NK-92 treated with Interleukin-12 subunit alpha and Interleukin-12 subunit beta, amount 100 ng/mL, for 24 hours (cell line): Measurements from ENCODE around the gene CDH5.

ENCODE experiments used
- DNase-seq: peaks from one replicate; lab custom pipeline; 2025; lab: John Stamatoyannopoulos, UW

Gene CDH5

GRCh38 chr16:66373667-66374066 lies 7.2 kb downstream of the CDH5 start:
- DNase-seq: no peak

GRCh38 chr16:66374176-66374575 lies 7.7 kb downstream of the CDH5 start:
- no peak for DNase-seq

GRCh38 chr16:66375451-66375850 lies 9.0 kb downstream of the CDH5 start:
- DNase-seq: no peak

- no peak for DNase-seq
Observed at GRCh38 chr16:66376114-66376513, 9.6 kb downstream of the CDH5 start.

DNA sequence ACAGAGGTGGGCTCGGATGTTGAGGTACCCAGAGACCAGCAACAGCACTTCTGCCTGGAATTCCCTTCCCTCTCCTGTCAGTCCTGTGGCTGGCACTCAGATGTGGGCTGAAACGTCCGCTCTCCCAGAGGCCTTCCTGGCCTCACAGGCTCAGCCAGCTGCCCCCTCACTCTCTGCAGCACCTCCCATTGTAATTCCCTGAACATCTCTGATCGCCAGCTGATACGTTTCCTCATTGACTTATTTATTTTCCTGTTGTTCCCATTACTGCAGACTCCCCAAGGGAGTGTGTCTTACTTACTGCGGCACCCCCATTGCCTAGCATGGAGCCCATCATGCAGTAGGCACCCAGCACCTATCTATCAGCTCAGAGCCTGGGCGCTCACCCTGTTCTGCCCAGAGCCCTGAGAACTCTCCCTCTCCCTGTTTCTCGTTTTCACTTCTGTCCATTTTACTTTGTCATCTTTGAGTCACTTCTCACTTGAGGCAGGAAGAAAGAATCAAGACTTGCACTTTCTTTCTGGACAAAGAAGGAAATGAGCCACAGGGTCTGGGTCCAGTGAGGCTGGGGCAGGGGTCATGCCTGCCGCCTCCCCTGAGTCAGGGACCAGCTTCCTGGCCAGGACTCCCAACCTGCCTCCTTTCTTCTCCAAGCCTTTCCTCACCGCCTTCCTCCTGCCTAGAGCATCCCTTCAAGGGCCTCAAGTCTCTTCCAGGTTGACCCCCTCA lies 10.2 kb downstream of the CDH5 start:
- no peak for DNase-seq

- no peak for DNase-seq
Observed at GRCh38 chr16:66377324-66377723, 10.8 kb downstream of the CDH5 start.

DNA sequence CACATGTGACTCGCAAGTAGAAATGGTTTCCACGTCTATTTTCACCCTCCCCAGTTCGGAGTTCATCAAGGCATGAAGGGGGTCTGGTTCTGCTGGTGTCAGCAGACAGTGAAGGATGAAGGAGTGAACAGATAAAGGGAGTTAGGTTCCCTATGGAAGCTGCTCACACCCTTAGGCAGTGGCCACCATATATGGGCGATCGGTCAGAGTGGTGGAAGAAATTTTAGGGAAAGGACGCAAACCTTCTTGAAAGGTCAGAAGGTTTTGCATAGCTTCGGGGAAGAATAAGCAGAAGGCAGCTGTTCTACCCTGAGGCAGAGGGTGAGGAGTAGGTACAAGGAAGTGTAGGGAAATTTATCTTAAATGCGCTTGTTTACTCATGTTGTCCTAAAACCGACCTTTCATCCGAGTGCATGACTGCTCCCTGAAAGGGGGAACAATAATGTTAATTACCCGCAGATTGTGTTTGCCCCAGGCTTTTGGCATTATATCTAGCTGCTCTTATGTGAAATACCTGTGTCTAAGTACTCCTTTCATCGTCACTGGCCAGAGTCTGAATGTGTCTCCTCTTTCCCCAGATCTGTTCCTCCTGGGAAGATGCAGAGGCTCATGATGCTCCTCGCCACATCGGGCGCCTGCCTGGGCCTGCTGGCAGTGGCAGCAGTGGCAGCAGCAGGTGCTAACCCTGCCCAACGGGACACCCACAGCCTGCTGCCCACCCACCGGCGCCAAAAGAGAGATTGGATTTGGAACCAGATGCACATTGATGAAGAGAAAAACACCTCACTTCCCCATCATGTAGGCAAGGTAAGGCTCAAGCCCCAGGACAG lies 12.5 kb downstream of the CDH5 start:
- no peak for DNase-seq

- no peak for DNase-seq
Observed at GRCh38 chr16:66379571-66379941, 13.1 kb downstream of the CDH5 start.

- no peak for DNase-seq
Observed at GRCh38 chr16:66380421-66380820, 13.9 kb downstream of the CDH5 start.

- no peak for DNase-seq
Observed at GRCh38 chr16:66381585-66382170, 15.2 kb downstream of the CDH5 start.

- no peak for DNase-seq
Observed at GRCh38 chr16:66382171-66382965, 15.9 kb downstream of the CDH5 start.

- no peak for DNase-seq
Observed at GRCh38 chr16:66382966-66383299, 16.4 kb downstream of the CDH5 start.

DNA sequence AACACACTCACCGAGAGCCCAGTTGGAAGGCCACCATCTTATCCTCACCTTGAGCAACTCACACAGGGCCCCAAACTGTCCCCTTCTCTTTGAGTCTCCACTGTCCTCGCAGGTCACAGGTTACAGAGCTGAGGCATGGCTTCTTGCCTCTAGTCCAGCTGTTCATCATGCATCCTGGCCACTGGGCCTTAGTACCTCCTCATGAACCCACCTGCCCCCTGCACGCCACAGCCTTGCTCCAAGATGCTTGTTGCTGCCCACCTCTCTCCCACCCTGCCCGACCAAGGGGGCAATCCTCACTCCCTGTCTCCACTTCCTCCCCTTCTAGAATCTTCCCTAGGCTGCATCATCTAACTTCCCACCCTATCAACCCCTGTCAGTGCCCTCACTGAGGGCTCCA lies 17.1 kb downstream of the CDH5 start:
- DNase-seq: no peak

DNA sequence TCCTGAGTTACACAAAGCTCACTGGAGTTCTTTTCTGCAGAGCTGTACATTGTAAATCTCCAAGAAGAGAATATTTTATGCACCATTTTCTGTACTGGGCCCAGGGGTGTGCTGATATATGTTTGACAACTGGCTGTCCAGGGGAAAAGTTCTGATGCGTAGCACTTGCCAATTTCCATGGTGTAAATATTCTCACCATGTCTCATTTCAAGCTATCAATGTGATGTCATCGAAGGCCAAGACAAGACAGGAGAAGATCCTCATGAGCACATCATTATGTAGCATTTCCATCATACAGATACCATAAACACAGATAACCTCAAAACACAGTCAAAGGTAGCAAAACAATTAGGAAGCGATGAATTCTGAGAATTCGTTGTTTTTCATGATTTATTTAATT lies 18.9 kb downstream of the CDH5 start:
- DNase-seq: no peak

GRCh38 chr16:66386629-66387622 lies 20.4 kb downstream of the CDH5 start:
- DNase-seq: no peak

GRCh38 chr16:66387817-66388332 lies 21.4 kb downstream of the CDH5 start:
- DNase-seq: no peak

DNA sequence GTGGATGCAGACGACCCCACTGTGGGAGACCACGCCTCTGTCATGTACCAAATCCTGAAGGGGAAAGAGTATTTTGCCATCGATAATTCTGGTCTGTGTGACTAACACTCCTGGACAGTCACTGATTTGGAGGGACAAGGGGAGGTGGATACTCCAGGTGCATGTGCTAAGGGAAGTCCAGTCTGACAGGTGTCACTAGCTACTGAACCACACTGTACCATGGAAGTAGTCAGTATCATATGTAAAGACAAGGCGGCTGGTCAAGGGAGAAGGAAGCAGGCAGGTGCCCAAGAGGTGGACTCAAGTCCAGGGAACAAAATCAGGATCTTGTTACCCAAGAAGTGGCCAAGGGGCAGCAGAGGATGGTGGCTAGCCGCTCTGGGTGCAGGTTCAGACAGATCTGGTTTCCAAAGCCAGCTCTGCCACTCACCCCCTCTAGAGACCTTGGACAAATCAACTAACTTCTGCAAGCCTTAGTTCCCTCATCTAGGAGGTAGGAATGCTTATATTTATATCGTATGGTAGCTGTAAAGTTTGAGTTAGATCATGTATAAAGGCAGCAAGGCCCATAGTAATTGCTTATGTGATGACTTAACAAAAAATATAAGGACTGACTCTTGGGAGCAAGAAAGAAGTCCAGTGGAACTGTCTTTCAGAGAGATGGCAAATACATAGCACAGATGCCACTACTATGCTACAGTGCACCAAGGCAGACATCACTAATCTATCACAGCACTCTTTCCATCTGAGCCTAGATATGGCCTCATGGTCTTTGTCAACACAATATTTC lies 22.1 kb downstream of the CDH5 start:
- DNase-seq: no peak

- no peak for DNase-seq
Observed at GRCh38 chr16:66389256-66390176, 23.0 kb downstream of the CDH5 start.
